Glutamatergic neuron (in vitro differentiated cells): Measurements from ENCODE around the gene NEDD9. TPM values are rescaled to one million over a fixed set of nuclear protein-coding genes. Genes with fewer than 3 reads are reported as not detected.
A peak's percentile ranks its signal among the peaks of the same experiment; 100 is the strongest.

Experiments
- DNase-seq: peaks from one replicate; pipeline ENCODE4 v3.0.0; 2022
- H3K27ac Mint-ChIP-seq: one replicate; pipeline ENCODE4 v1.8.0; 2020; ENCODE audit warnings: mild to moderate bottlenecking, mixed read lengths, inconsistent platforms; ENCODE audit not compliant: unreplicated experiment
- H3K27me3 Mint-ChIP-seq: one replicate; pipeline ENCODE4 v1.8.0; 2020; ENCODE audit warnings: mild to moderate bottlenecking, moderate library complexity, mixed read lengths, inconsistent platforms; ENCODE audit not compliant: unreplicated experiment
- H3K36me3 Mint-ChIP-seq: one replicate; pipeline ENCODE4 v1.8.0; 2020; ENCODE audit warnings: mild to moderate bottlenecking, mixed read lengths, inconsistent platforms; ENCODE audit not compliant: unreplicated experiment
- H3K4me1 Mint-ChIP-seq: one replicate; pipeline ENCODE4 v1.8.0; 2020; ENCODE audit warnings: mild to moderate bottlenecking, low read depth, mixed read lengths, inconsistent platforms; ENCODE audit not compliant: unreplicated experiment
- H3K4me3 Mint-ChIP-seq: one replicate; pipeline ENCODE4 v1.8.0; 2020; ENCODE audit warnings: mild to moderate bottlenecking, mixed read lengths, inconsistent platforms; ENCODE audit not compliant: unreplicated experiment
- H3K9me3 Mint-ChIP-seq: one replicate; pipeline ENCODE4 v1.8.0; 2020; ENCODE audit warnings: mild to moderate bottlenecking, moderate library complexity, mixed read lengths, inconsistent platforms; ENCODE audit not compliant: unreplicated experiment
- total RNA-seq: library from RNA; stranded (reverse); fragmentation: NEBNext Ultra II Directional; extraction: Animal tissue kit (Norgen Biotek cat#: 25700); gene quantifications from one replicate; pipeline ENCODE4 v1.2.1, GENCODE V29; 2021; ENCODE audit not compliant: unreplicated experiment
- TF ChIP-seq, protein P1 (sequence below): fragments of 200-600 bp; sonication (generic); IDR thresholded peaks from one replicate; pipeline ENCODE4 v1.5.0; 2021; ENCODE audit not compliant: partially characterized antibody, unreplicated experiment

The NEDD9 gene
- total RNA-seq, 1 donor from 2014 or later = 0.71 TPM

DNA sequence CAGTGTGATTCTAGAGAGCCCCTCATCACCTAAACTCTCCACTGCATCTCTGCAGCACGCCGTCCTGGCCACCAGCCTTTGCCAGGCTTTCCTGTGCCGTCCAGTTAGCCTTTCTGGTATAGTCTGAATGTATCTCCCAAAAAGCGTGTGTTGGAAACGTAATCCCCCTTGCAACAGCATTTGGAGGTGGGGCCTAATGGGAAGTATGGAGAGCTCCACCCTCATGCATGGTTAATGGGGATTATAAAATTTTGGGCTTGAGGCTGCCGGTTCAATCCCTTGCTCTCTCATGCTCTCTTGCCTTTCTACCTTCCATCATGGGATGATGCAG lies 53.4 kb downstream of the NEDD9 start:
- Mint-ChIP-seq H3K4me3 (no peak overlapping the region), H3K36me3 (no peaks in the 10 kb centered on the region), H3K27me3 (peaks cover 2% of the 10 kb centered on the region), H3K27ac (no peak overlapping the region), H3K9me3 (no peaks in the 10 kb centered on the region), H3K4me1 (peaks cover 3% of the 10 kb centered on the region)
- no peak for DNase-seq
- TF ChIP-seq, protein P1, sequence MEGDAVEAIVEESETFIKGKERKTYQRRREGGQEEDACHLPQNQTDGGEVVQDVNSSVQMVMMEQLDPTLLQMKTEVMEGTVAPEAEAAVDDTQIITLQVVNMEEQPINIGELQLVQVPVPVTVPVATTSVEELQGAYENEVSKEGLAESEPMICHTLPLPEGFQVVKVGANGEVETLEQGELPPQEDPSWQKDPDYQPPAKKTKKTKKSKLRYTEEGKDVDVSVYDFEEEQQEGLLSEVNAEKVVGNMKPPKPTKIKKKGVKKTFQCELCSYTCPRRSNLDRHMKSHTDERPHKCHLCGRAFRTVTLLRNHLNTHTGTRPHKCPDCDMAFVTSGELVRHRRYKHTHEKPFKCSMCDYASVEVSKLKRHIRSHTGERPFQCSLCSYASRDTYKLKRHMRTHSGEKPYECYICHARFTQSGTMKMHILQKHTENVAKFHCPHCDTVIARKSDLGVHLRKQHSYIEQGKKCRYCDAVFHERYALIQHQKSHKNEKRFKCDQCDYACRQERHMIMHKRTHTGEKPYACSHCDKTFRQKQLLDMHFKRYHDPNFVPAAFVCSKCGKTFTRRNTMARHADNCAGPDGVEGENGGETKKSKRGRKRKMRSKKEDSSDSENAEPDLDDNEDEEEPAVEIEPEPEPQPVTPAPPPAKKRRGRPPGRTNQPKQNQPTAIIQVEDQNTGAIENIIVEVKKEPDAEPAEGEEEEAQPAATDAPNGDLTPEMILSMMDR = no peak

DNA sequence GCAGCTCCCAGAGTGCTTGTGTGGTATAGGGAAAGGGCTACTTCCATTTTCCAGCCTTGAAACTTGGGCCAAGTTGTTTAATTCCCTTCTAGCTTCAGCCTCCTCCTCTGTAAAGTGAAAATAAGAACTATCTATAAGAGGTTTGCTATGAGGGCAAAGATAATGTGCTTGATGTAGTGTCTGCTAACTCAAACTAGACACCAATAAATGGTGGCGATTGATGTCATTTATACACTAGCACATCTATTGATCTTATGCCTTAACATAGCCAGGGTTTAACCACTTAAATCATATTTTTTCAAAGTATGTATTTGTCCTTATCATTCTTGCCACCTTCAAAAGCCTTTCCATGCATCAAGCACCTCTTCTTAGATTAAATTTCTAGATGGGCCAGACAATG lies 55.2 kb downstream of the NEDD9 start:
- DNase-seq = no peak
- Mint-ChIP-seq H3K9me3 (no peaks in the 10 kb centered on the region), H3K36me3 (no peaks in the 10 kb centered on the region), H3K4me1 (peaks cover 3% of the 10 kb centered on the region), H3K27ac (no peak overlapping the region), H3K27me3 (peaks cover 2% of the 10 kb centered on the region), H3K4me3 (no peak overlapping the region)
- TF ChIP-seq, protein P1 = no peak

DNA sequence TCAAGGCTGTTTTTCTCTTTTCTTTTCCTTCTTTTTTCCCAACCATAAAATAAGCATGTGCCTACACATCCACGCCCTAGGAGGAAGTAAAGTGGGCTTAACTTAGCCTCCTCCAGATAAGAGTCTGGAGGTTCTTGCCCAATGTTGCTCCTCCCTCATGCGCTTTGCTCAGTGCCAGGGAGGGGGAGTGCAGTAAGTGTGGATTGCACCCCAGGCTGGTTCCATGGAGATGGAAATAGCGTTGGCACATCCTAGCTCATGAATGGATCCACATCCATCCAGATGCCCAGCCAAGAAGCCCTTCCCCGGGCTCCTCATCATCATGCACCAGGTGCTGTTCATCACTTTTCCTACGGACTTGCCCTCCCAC lies 58.2 kb downstream of the NEDD9 start:
- Mint-ChIP-seq H3K4me3 (no peak overlapping the region), H3K9me3 (no peaks in the 10 kb centered on the region), H3K27me3 (peaks cover 2% of the 10 kb centered on the region), H3K27ac (no peak overlapping the region), H3K4me1 (no peaks in the 10 kb centered on the region), H3K36me3 (no peaks in the 10 kb centered on the region)
- DNase-seq = no peak
- TF ChIP-seq, protein P1 = no peak

DNA sequence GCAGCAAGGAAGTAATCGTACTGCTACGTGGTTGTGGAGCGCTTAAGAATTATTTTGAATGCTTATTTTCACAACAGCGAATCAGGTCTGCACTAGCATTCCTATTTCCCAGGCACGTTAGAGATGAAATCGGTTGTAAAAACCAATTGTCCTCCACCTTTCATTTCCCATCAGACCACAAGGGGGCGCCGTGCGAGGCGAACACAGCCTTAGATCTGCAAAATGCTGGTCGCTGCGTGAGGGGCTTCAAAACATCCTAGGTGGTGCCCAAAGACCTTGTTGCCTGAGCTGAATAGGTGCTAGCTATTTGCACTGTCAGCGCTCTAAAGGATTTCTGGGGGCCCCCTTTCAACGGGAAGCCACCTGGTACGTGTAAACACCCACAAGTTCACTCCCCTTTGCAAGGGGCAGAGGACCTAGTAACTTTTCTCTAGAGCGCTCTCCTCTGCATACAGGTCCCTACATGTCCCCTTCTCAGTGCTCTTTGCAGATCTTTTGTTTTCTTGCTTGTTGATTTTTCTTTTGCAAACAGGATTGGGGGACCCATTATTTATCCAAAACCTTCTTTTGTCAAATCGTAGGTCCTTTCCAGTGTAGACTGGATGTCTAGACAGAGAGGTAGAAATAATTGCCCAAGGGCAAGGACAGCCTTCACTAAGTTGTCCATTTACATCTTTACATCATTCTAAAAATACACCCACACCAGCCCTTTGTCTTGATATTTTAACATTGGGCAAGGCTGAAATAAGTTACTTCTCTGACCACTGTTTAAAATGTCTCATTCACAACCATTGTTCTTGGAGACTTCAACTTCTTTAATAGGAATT lies 59.8 kb downstream of the NEDD9 start:
- TF ChIP-seq, protein P1 = peak; percentile 91
- Mint-ChIP-seq H3K4me3 (no peak overlapping the region), H3K27me3 (peaks cover 2% of the 10 kb centered on the region), H3K4me1 (no peaks in the 10 kb centered on the region), H3K9me3 (no peaks in the 10 kb centered on the region), H3K36me3 (no peaks in the 10 kb centered on the region), H3K27ac (no peak overlapping the region)
- DNase-seq = peak; percentile 87

DNA sequence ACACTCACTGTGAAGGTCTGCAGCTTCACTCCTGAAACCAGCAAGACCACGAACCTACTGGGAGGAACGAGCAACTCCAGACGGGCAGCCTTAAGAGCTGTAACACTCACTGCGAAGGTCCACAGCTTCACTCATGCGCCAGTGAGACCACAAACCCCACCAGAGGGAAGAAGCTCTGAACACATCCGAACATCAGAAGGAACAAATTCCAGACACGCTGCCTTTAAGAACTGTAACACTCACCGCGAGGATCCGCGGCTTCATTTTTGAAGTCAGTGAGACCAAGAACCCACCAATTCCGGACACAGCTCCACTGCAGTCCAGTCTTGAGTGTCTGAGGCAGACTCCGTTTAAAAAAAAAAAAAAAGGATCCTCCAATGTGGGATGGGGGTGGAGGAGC lies 60.5 kb downstream of the NEDD9 start:
- H3K9me3 Mint-ChIP-seq = no peaks in the 10 kb centered on the region
- H3K4me3 Mint-ChIP-seq = no peak overlapping the region
- TF ChIP-seq, protein P1 = no peak
- H3K27me3 Mint-ChIP-seq = peaks cover 2% of the 10 kb centered on the region
- H3K27ac Mint-ChIP-seq = no peak overlapping the region
- no peaks in the 10 kb centered on the region for H3K36me3 Mint-ChIP-seq
- H3K4me1 Mint-ChIP-seq = no peaks in the 10 kb centered on the region
- no peak for DNase-seq
